ENCODE measurements around the gene E2F4.

Gene E2F4

GRCh38 chr16:67184453-67184994 lies 7.4 kb upstream of the E2F4 start:
- Histone ChIP-seq H3K4me3 (ENCODE audit: low read length) (peak overlapping the region; percentile 86), H3K4me1 (ENCODE audit: low read length) (peaks cover 19% of the 10 kb centered on the region; the same call in 1 of the 2 replicates), H3K79me2 (ENCODE audit: low read length) (peaks cover 13% of the 10 kb centered on the region), H3K4me2 (ENCODE audit: low read length) (peak overlapping the region; percentile 88), H2AFZ (ENCODE audit: low read depth, low read length) (peak overlapping the region; percentile 53; the same call in 1 of the 2 replicates), H3K9me3 (ENCODE audit: insufficient read depth, low read length) (no peaks in the 10 kb centered on the region), H3K27me3 (ENCODE audit: low read depth, low read length) (no peaks in the 10 kb centered on the region), H4K20me1 (ENCODE audit: insufficient read depth, low read length) (no peaks in the 10 kb centered on the region; the same call in 1 of the 2 replicates), H3K27ac (ENCODE audit: low read length) (no peak overlapping the region), H3K36me3 (replicated peaks; ENCODE audit: low read depth, low read length) (peaks cover 3% of the 10 kb centered on the region), H3K9ac (ENCODE audit: low read length) (peak overlapping the region; percentile 74)
- TF ChIP-seq EZH2phosphoT487 (IDR thresholded peaks at IDR 0.05; ENCODE audit: low read depth) (no peak), CTCF (IDR thresholded peaks at IDR 0.05; ENCODE audit: low read depth, low read length) (no peak)

- Histone ChIP-seq H3K4me3 (ENCODE audit: low read length) (peak overlapping the region; percentile 86), H3K4me1 (ENCODE audit: low read length) (peaks cover 19% of the 10 kb centered on the region; the same call in 1 of the 2 replicates), H3K27ac (ENCODE audit: low read length) (no peak overlapping the region), H3K4me2 (ENCODE audit: low read length) (peak overlapping the region; percentile 88), H3K79me2 (ENCODE audit: low read length) (peaks cover 13% of the 10 kb centered on the region), H3K36me3 (replicated peaks; ENCODE audit: low read depth, low read length) (no peaks in the 10 kb centered on the region), H2AFZ (ENCODE audit: low read depth, low read length) (no peak overlapping the region), H3K9me3 (ENCODE audit: insufficient read depth, low read length) (no peaks in the 10 kb centered on the region), H4K20me1 (ENCODE audit: insufficient read depth, low read length) (no peaks in the 10 kb centered on the region), H3K27me3 (ENCODE audit: low read depth, low read length) (no peaks in the 10 kb centered on the region), H3K9ac (ENCODE audit: low read length) (no peak overlapping the region)
- peak; percentile 85 for TF ChIP-seq CTCF (IDR thresholded peaks at IDR 0.05; ENCODE audit: low read depth, low read length)
- no peak for TF ChIP-seq EZH2phosphoT487 (IDR thresholded peaks at IDR 0.05; ENCODE audit: low read depth)
Measured at GRCh38 chr16:67184995-67185650, 6.8 kb upstream of the E2F4 start.

GRCh38 chr16:67185651-67186134 lies 6.3 kb upstream of the E2F4 start:
- H3K4me3 ChIP-seq (ENCODE audit: low read length): peak overlapping the region; percentile 28
- H3K27ac ChIP-seq (ENCODE audit: low read length): no peak overlapping the region
- no peak overlapping the region for H2AFZ ChIP-seq (ENCODE audit: low read depth, low read length)
- TF ChIP-seq EZH2phosphoT487 (IDR thresholded peaks at IDR 0.05; ENCODE audit: low read depth) (no peak), CTCF (IDR thresholded peaks at IDR 0.05; ENCODE audit: low read depth, low read length) (no peak)
- no peaks in the 10 kb centered on the region for H4K20me1 ChIP-seq (ENCODE audit: insufficient read depth, low read length)
- H3K9me3 ChIP-seq (ENCODE audit: insufficient read depth, low read length): no peaks in the 10 kb centered on the region
- H3K4me1 ChIP-seq (ENCODE audit: low read length): peaks cover 19% of the 10 kb centered on the region; the same call in 1 of the 2 replicates
- H3K27me3 ChIP-seq (ENCODE audit: low read depth, low read length): no peaks in the 10 kb centered on the region
- H3K4me2 ChIP-seq (ENCODE audit: low read length): peak overlapping the region; percentile 88
- no peaks in the 10 kb centered on the region for H3K36me3 ChIP-seq (replicated peaks; ENCODE audit: low read depth, low read length)
- H3K79me2 ChIP-seq (ENCODE audit: low read length): peaks cover 13% of the 10 kb centered on the region
- no peak overlapping the region for H3K9ac ChIP-seq (ENCODE audit: low read length)

GRCh38 chr16:67186550-67186950 lies 5.4 kb upstream of the E2F4 start:
- H2AFZ ChIP-seq (ENCODE audit: low read depth, low read length): no peak overlapping the region

More at GRCh38 chr16:67186550-67186950, 5.4 kb upstream of the E2F4 start:
- H3K4me1 ChIP-seq (ENCODE audit: low read length): peaks cover 23% of the 10 kb centered on the region
- TF ChIP-seq CTCF (IDR thresholded peaks at IDR 0.05; ENCODE audit: low read depth, low read length) (no peak), EZH2phosphoT487 (IDR thresholded peaks at IDR 0.05; ENCODE audit: low read depth) (no peak)
- no peaks in the 10 kb centered on the region for H3K27me3 ChIP-seq (ENCODE audit: low read depth, low read length)
- H3K79me2 ChIP-seq (ENCODE audit: low read length): peaks cover 13% of the 10 kb centered on the region
- H3K9me3 ChIP-seq (ENCODE audit: insufficient read depth, low read length): no peaks in the 10 kb centered on the region
- H4K20me1 ChIP-seq (ENCODE audit: insufficient read depth, low read length): no peaks in the 10 kb centered on the region
- H3K4me3 ChIP-seq (ENCODE audit: low read length): no peak overlapping the region
- H3K27ac ChIP-seq (ENCODE audit: low read length): no peak overlapping the region
- H3K4me2 ChIP-seq (ENCODE audit: low read length): no peak overlapping the region
- H3K36me3 ChIP-seq (replicated peaks; ENCODE audit: low read depth, low read length): no peaks in the 10 kb centered on the region
- no peak overlapping the region for H3K9ac ChIP-seq (ENCODE audit: low read length)
